K562 (cell line): ENCODE measurements around the gene SLC25A45. TPM values are rescaled to one million over a fixed set of nuclear protein-coding genes. Genes with fewer than 3 reads are reported as not detected.
A peak's percentile ranks its signal among the peaks of the same experiment; 100 is the strongest.

Experiments used
- ATAC-seq: fragments of 200-7000 bp; cut with Tn5 transposase; 3 replicates; pipeline ENCODE4 v1.9.1; 2020; ENCODE audit warnings: moderate library complexity
- BruUV-seq: library from RNA; stranded (reverse); fragments of 400-500 nt; replicated peaks from 2 replicates; lab custom pipeline; 2021; lab: Mats Ljungman, UMichigan
- CTCF ChIA-PET: fragments of 300-600 bp; formaldehyde crosslinking; extraction: SDS; loops from one replicate; lab custom pipeline; 2021; ENCODE audit warnings: low intra/inter-chr PET ratio; lab: Yijun Ruan, JAX
- POLR2A ChIA-PET: fragments of 300-600, 350-650 bp; sonication (Branson Sonifier 250); formaldehyde crosslinking; extraction: SDS; loops from one replicate; lab custom pipeline; 2021; ENCODE audit warnings: antibody characterized with exemption, inconsistent platforms; lab: Yijun Ruan, JAX
- DNase-seq, 4 experiments: peaks; one replicate each; pipeline versions ENCODE4 v3.0.0 to v3.0.0-alpha.2; 2011 to 2018; ENCODE audit warnings: low spot score in 3 of 4, mixed read lengths in 3 of 4; ENCODE audit errors: extremely low read depth in 1 of 4
- FAIRE-seq: peaks from 2 replicates; lab custom pipeline; 2011; peaks lifted over from hg19 to GRCh38; lab: Jason Lieb, UNC
- H2AFZ ChIP-seq: 2 replicates; pipeline ENCODE4 v1.6.0; 2011; ENCODE audit warnings: low read depth, low read length, control low read depth, inconsistent platforms
- H3K27ac ChIP-seq: fragments of 200-600 bp; 3 replicates; pipeline ENCODE4 v1.8.0; 2011; ENCODE audit warnings: low read depth, mild to moderate bottlenecking, control low read depth, inconsistent platforms, low read length, moderate library complexity, mixed read lengths; ENCODE audit errors: extremely low read depth
- H3K27me3 ChIP-seq, 2 experiments: fragments of 300-600 bp in 1 of 2; 2 replicates in 1 of 2; 3 replicates in 1 of 2; pipeline versions ENCODE4 v1.6.0 to v1.8.0; 2011; ENCODE audit warnings: inconsistent platforms in 2 of 2, low read length in 2 of 2, mild to moderate bottlenecking in 1 of 2, mixed read lengths in 1 of 2, moderate library complexity in 1 of 2; ENCODE audit not compliant: control insufficient read depth in 2 of 2, insufficient read depth in 2 of 2
- H3K36me3 ChIP-seq: fragments of 300-600 bp; 3 replicates; pipeline ENCODE4 v1.8.0; 2011; ENCODE audit warnings: mild to moderate bottlenecking, low read length, inconsistent platforms; ENCODE audit not compliant: control insufficient read depth, insufficient read depth
- H3K4me1 ChIP-seq, 2 experiments: fragments of 200-600 bp in 1 of 2; replicated peaks in 1 of 2; 2 replicates in 1 of 2; 3 replicates in 1 of 2; pipeline versions ENCODE4 v1.5.1 to v1.8.0; 2011; ENCODE audit warnings: inconsistent platforms in 2 of 2, low read length in 2 of 2, mild to moderate bottlenecking in 1 of 2, mixed read lengths in 1 of 2, moderate library complexity in 1 of 2; ENCODE audit not compliant: control insufficient read depth in 2 of 2, insufficient read depth in 2 of 2
- H3K4me2 ChIP-seq: 2 replicates; pipeline ENCODE4 v1.6.1; 2011; ENCODE audit warnings: low read length, control low read depth, inconsistent platforms, mixed read lengths; ENCODE audit not compliant: insufficient read depth
- H3K4me3 ChIP-seq: fragments of 200-600 bp; sonication (generic), shearing (Covaris generic); 2 replicates; pipeline ENCODE4 v1.5.1; 2016; ENCODE audit warnings: control low read depth, inconsistent platforms
- H3K79me2 ChIP-seq: fragments of 200-600 bp; 3 replicates; pipeline ENCODE4 v1.8.0; 2011; ENCODE audit warnings: low read length, inconsistent platforms; ENCODE audit not compliant: control insufficient read depth, insufficient read depth
- H3K9ac ChIP-seq, 2 experiments: 2 replicates each; pipeline versions ENCODE4 v1.6.0 to v1.6.1; 2011; ENCODE audit warnings: low read depth in 2 of 2, low read length in 2 of 2, control low read depth in 1 of 2, inconsistent platforms in 1 of 2, mild to moderate bottlenecking in 1 of 2, mixed read lengths in 1 of 2; ENCODE audit not compliant: insufficient read depth in 1 of 2
- H3K9me1 ChIP-seq: one replicate; pipeline ENCODE4 v1.6.0; 2011; ENCODE audit warnings: inconsistent platforms, mild to moderate bottlenecking, low read length, moderate library complexity; ENCODE audit not compliant: control insufficient read depth, insufficient read depth
- H3K9me3 ChIP-seq: replicated peaks from 2 replicates; pipeline ENCODE4 v1.5.1; 2011; ENCODE audit warnings: low read depth, low read length, inconsistent platforms; ENCODE audit not compliant: control insufficient read depth, insufficient read depth
- H4K20me1 ChIP-seq: replicated peaks from 2 replicates; pipeline ENCODE4 v1.6.1; 2011; ENCODE audit warnings: low read length, inconsistent platforms, mixed read lengths; ENCODE audit not compliant: control insufficient read depth, insufficient read depth
- DPF2 ChIP-seq: fragments of 450-650 bp; IDR thresholded peaks from 2 replicates; pipeline ENCODE4 v1.6.1; 2016
- RBFOX2 ChIP-seq: fragments of 200-400 bp; formaldehyde crosslinking; IDR thresholded peaks from 2 replicates; pipeline ENCODE4 v1.6.1; 2017; ENCODE audit warnings: low read depth, mild to moderate bottlenecking, low read length, moderate library complexity
- SMAD2 ChIP-seq: fragments of 150-350 bp; IDR thresholded peaks from 2 replicates; pipeline ENCODE4 v1.6.1; 2014; ENCODE audit warnings: low read depth, mild to moderate bottlenecking, low read length
- ZNF175 ChIP-seq: fragments of 200-800 bp; sonication (Bioruptor generic); IDR thresholded peaks from 2 replicates; pipeline ENCODE4 v1.6.1; 2016; ENCODE audit warnings: low read depth, mild to moderate bottlenecking, missing genetic modification characterization, missing compliant biosample characterization
- WGBS: fragments of 100-300 bp; shearing (Covaris generic); methylation state at CpG from one replicate; pipeline ENCODE4 v1.1.6; 2016; ENCODE audit warnings: low coverage, mixed read lengths; ENCODE audit not compliant: insufficient coverage; ENCODE audit errors: missing lambda C conversion rate; 5-methylcytosine and 5-hydroxymethylcytosine counted together
- in situ Hi-C: fragments of 300-500 bp; cut with MboI; formaldehyde crosslinking; loops from 4 replicates; pipeline ENCODE4 v1.15.0; 2018; ENCODE audit warnings: inconsistent platforms, mixed read lengths
- intact Hi-C: fragments of 100-400 bp; cut with micrococcal nuclease; formaldehyde crosslinking; loops from 2 replicates; pipeline ENCODE4 v1.14.2; 2022
- polyA plus RNA-seq, 8 experiments: library from polyadenylated mRNA; depleted of rRNA in 4 of 8; stranded (reverse) in 5 of 8; unstranded in 3 of 8; fragments of >200 nt; fragmentation: Nextera tagmentation in 2 of 8; fragmentation: Illumina TruSeq in 1 of 8; extraction: Ambion mirVana in 2 of 8; extraction: Trizol in 1 of 8; gene quantifications; 2 replicates each; pipeline versions ENCODE4 v1.2.1 to v1.2.3, GENCODE V29; 2011 to 2014; ENCODE audit warnings: inconsistent platforms in 1 of 8, missing spikeins in 1 of 8
- total RNA-seq, 7 experiments: library from RNA; depleted of rRNA in 6 of 7; stranded (reverse); fragments of >200 nt in 6 of 7; fragmentation: Illumina TruSeq in 2 of 7; extraction: Trizol in 2 of 7; gene quantifications; 2 replicates each; pipeline versions ENCODE4 v1.2.1 to v1.2.3, GENCODE V29; 2011 to 2021; ENCODE audit warnings: low replicate concordance in 1 of 7
- TF ChIP-seq, protein P1 (sequence below): sonication (generic); formaldehyde crosslinking; IDR thresholded peaks from 2 replicates; pipeline ENCODE4 v1.8.1; 2023; ENCODE audit warnings: mild to moderate bottlenecking, missing genetic modification reagents

The SLC25A45 gene
- total and polyA plus RNA-seq, 9 of the 15 experiments (the other 6 are each of a cell fraction or from before 2014, with no cell fraction given) = 0.15 to 2.3 (median 0.68) TPM

DNA sequence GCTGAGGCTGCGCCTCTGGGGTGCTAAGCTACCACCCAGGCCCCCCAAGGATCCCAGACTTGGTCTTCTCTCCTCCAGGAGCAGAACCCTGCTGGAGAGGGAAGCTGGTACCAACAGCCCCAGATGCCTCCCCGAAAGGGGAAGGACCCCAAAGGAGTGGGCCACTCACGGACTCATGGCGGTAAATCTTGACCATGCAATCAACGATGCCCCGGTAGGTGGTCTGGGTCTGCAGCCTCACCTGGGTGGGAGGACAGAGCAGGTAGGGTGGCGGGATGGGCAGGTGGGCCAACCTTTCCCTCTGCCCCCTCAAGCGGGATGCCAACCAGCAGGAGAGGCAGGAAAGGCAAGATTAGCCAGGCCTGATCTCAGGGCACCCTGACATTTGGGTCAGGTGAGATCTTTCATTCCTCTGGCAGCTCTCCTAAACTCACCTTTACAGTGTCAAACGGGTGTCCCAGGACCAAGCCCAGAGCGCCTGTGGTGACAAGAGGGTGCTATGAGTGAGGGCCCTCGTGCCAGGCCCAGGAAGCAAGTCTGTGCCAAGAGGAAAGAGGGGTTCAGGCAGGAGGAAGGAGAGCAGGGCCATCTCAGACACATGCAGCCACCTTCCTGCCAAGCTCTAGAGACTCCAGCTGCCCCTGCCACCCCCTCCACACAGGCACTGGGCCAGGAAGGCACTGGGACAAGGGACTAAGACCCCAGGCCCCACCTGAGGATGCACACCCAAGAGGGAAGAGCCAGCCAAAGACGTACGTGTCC, 2.6 kb downstream of the SLC25A45 start:
- peak overlapping the region in 1 of 2 experiments; percentile 55; a peak in 1 of 4 replicates for H3K9ac ChIP-seq
- FAIRE-seq = no peak
- H3K4me2 ChIP-seq = no peak overlapping the region
- BruUV-seq = no TSS peak
- no peaks in the 10 kb centered on the region for H3K9me3 ChIP-seq
- CTCF ChIA-PET = no interaction called here
- intact Hi-C loops (no loop called here), in situ Hi-C loops (no loop called here)
- WGBS = 71% methylated on average over 12 of the region's 13 CpGs
- H2AFZ ChIP-seq = no peak overlapping the region
- no peak for DNase-seq
- H3K79me2 ChIP-seq = no peaks in the 10 kb centered on the region
- peaks cover 21 to 74% of the 10 kb centered on the region in 2 experiments for H3K4me1 ChIP-seq
- ATAC-seq = no peak
- TF ChIP-seq, protein P1, sequence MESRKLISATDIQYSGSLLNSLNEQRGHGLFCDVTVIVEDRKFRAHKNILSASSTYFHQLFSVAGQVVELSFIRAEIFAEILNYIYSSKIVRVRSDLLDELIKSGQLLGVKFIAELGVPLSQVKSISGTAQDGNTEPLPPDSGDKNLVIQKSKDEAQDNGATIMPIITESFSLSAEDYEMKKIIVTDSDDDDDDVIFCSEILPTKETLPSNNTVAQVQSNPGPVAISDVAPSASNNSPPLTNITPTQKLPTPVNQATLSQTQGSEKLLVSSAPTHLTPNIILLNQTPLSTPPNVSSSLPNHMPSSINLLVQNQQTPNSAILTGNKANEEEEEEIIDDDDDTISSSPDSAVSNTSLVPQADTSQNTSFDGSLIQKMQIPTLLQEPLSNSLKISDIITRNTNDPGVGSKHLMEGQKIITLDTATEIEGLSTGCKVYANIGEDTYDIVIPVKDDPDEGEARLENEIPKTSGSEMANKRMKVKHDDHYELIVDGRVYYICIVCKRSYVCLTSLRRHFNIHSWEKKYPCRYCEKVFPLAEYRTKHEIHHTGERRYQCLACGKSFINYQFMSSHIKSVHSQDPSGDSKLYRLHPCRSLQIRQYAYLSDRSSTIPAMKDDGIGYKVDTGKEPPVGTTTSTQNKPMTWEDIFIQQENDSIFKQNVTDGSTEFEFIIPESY (CRISPR knock-in tag) = peak; percentile 65
- no peak for TF ChIP-seq DPF2
- TF ChIP-seq ZNF175 = no peak
- 0 out of 2 replicates have a peak, but pooled peaks have one; percentile 8 for TF ChIP-seq RBFOX2
- no peak for TF ChIP-seq SMAD2
- H3K36me3 ChIP-seq = no peaks in the 10 kb centered on the region
- H4K20me1 ChIP-seq = no peaks in the 10 kb centered on the region; the same call in 1 of the 2 replicates
- H3K27me3 ChIP-seq = no peaks in the 10 kb centered on the region
- no peaks in the 10 kb centered on the region for H3K9me1 ChIP-seq
- no peak overlapping the region for H3K27ac ChIP-seq
- POLR2A ChIA-PET = interaction anchor here (0.6 to 16.2 kb wide), 7 partner anchors 9 to 123 kb away, joined by 3 to 253 read pairs (median 5); partner anchors contain the start of genes MALAT1 and NEAT1
- no peak overlapping the region for H3K4me3 ChIP-seq
